ENCODE measurements around the gene PADI4. TPM values are rescaled to one million over a fixed set of nuclear protein-coding genes. Genes with fewer than 3 reads are reported as not detected.
"Not testable (repeated sequence)": the region's sequence is repeated elsewhere in the genome, so short reads cannot be mapped to it uniquely, and the experiment has no call there.

PADI4 gene
- total and polyA plus RNA-seq, 7 donors, result 0.44 to 0.60 TPM; not detected in 5

DNA sequence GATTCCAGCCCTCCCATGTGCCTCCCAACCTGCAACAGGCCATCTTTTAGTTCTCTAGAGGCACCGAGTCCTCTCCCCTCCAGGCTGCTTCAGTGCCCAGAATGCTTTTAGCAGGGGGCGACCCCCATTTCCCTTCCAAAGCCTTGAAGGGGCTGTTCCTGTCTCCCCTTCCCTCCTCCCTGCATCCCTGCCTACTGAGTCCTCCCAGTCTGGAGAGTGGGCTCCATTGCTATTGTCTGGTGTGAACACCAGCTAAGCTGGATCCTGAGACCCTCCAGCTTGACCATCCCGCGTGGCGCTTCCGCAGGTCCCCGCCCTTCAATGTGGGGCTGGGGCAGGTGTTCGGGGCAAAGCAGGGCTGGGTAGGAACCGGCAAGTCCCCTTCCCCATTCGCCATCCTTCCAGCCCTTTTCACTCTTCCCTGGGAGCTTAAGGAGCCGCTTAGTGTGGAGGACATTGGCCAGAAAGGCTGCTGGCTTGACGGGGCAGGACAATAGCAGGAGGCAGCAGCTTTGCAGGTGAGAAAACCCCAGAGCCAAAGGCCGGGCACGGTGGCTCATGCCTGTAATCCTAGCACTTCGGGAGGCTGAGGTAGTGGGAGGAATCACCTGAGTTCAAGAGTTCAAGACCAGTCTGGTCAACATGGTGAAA lies 96.2 kb downstream of the PADI4 start:
- intact Hi-C loops (cut with DNase I), result loop anchor here (10.0 kb wide), 1 partner anchor 279 kb away; no protein-coding TSS in a partner anchor
- H3K27me3 ChIP-seq, result no peaks in the 10 kb centered on the region
- no peaks in the 10 kb centered on the region for H3K4me1 ChIP-seq
- H3K4me3 ChIP-seq, result no peak overlapping the region
- TF ChIP-seq EP300 (IDR thresholded peaks at IDR 0.05), result no peak
- H3K9me3 ChIP-seq, result no peaks in the 10 kb centered on the region
- H3K27ac ChIP-seq, result no peak overlapping the region
- WGBS, 2 donors, result 53 to 72% methylated on average over 15 of the region's 15 CpGs
- no peak for DNase-seq
- H3K36me3 ChIP-seq, result peaks cover 4 to 23% (median 9%) of the 10 kb centered on the region in 4 donors

DNA sequence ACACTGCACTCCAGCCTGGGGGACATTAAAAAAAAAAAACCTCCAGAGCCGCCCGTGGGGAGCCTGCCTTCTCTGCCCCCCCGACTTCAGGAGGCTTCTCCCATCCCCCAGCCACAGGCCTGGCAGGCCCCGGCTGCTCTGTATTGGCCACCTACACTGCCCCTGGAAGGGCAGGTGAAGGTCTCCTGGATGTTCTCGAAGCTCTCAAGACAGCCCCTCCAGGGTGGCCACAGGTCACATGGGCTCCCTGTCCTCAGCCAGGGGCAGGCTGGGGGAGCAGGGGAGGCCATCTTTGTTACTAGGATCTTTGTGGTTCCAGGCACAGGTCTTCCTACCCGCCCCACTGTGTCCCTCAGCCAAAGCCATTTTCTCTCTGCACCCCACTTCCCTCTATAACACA lies 96.8 kb downstream of the PADI4 start:
- Histone ChIP-seq H3K27ac (no peak overlapping the region), H3K4me3 (no peak overlapping the region), H3K4me1 (no peaks in the 10 kb centered on the region), H3K27me3 (no peaks in the 10 kb centered on the region), H3K36me3 (peaks cover 7 to 29% (median 15%) of the 10 kb centered on the region in 4 donors), H3K9me3 (no peaks in the 10 kb centered on the region)
- no peak for DNase-seq
- TF ChIP-seq EP300 (IDR thresholded peaks at IDR 0.05) (no peak), POLR2AphosphoS5 (IDR thresholded peaks at IDR 0.05) (no peak), POLR2A (IDR thresholded peaks at IDR 0.05) (no peak)
- TF ChIP-seq, protein P1, sequence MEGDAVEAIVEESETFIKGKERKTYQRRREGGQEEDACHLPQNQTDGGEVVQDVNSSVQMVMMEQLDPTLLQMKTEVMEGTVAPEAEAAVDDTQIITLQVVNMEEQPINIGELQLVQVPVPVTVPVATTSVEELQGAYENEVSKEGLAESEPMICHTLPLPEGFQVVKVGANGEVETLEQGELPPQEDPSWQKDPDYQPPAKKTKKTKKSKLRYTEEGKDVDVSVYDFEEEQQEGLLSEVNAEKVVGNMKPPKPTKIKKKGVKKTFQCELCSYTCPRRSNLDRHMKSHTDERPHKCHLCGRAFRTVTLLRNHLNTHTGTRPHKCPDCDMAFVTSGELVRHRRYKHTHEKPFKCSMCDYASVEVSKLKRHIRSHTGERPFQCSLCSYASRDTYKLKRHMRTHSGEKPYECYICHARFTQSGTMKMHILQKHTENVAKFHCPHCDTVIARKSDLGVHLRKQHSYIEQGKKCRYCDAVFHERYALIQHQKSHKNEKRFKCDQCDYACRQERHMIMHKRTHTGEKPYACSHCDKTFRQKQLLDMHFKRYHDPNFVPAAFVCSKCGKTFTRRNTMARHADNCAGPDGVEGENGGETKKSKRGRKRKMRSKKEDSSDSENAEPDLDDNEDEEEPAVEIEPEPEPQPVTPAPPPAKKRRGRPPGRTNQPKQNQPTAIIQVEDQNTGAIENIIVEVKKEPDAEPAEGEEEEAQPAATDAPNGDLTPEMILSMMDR (IDR thresholded peaks at IDR 0.05), result no peak
- 59 to 84% methylated on average over 6 of the region's 6 CpGs for WGBS, 2 donors
- intact Hi-C loops (cut with DNase I), result loop anchor here (10.0 kb wide), 1 partner anchor 280 kb away; no protein-coding TSS in a partner anchor

DNA sequence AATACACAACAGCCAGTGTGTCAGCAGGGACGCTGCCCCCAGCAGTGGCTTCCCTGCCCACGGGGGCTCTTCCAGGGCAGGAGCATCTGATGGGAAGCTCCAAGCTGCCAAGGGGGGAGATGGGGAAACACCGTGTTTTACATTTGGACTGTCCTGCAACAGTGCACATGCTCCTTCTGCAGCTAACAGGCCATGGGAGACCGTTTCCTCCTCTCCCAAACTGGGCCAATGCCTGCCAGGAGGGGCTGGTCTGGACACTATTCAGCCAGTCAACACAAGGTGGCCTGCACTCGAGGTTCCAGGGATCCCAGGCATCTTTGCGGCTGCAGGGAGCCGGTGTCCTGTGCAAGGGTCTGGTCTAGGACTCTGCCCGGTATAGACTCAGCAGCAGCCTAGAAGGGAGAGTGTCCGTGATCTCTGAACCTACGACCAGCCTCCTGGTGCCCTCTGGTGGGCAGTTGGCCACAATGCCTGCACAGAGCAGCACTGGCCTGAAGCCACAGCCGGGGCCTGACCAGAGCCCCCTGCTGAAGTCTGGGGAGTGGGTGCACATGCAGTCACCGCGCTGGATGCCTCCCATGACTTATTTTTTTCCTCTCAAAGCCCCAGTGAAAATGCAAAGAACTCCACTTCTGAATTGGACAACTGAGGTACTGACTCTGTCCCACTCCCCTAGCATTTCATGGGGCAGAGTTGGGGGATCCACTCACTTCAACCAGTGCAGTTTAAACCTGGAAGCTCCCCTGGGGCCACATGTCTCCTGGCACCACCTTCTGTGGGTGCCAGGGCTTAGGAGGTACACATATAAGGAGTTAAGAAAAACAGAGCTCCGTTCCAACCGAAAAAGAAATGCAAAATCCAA lies 98.1 kb downstream of the PADI4 start:
- Histone ChIP-seq H3K27ac (no peak overlapping the region), H3K9me3 (no peaks in the 10 kb centered on the region), H3K36me3 (peaks cover 10 to 42% (median 24%) of the 10 kb centered on the region in 4 donors), H3K27me3 (no peaks in the 10 kb centered on the region), H3K4me3 (no peak overlapping the region), H3K4me1 (no peaks in the 10 kb centered on the region)
- DNase-seq, result no peak
- WGBS, 2 donors, result 50 to 60% methylated on average over 15 of the region's 15 CpGs
- TF ChIP-seq POLR2AphosphoS5 (IDR thresholded peaks at IDR 0.05), result no peak
- TF ChIP-seq, protein P1 (IDR thresholded peaks at IDR 0.05), result peak; percentile 8 to 76 (median 56)
- intact Hi-C loops (cut with DNase I), result loop anchor here (10.0 kb wide), 1 partner anchor 281 kb away; no protein-coding TSS in a partner anchor

DNA sequence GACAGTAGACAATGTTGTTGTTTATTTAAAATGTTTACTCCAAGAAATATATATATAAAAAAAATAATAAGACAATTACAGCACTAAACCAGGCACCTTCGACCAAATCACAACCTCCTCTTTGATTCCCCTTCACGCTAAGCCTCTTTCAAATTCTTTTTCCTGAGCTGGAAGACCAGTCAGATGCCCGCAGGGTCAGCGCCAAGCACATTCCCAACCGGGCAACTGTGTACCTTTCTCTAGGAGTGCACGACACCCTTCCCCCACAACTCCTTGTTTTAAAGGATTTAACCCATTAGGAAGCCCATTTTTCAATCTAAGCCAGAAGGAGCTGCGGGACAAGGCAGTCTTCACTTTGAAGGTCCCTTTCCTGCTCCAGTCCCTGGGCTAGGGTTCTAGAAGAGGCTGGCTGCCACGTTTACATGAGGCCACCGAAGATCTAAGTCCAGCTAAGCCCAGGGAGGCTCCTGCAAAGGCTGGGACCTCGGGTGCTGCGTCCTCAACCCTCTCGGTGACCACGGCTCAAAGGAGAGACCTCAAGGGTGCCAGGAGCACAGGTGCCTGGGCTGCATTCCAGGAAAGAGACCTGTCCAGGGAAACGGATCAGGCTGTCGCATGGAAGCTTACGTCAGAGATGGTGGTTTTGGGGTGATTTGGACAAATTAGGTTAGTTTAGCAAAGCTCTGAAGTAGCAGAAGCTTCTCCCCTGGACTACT lies 98.9 kb downstream of the PADI4 start:
- WGBS, 2 donors, result 76 to 84% methylated on average over 16 of the region's 16 CpGs
- not testable (repeated sequence) for H3K4me1 ChIP-seq, H3K27ac ChIP-seq, H3K9me3 ChIP-seq, DNase-seq, H3K4me3 ChIP-seq, H3K27me3 ChIP-seq
- H3K36me3 ChIP-seq, result peaks cover 15 to 50% (median 30%) of the 10 kb centered on the region in 4 donors
- intact Hi-C loops (cut with DNase I), result loop anchor here (10.0 kb wide), 1 partner anchor 282 kb away; no protein-coding TSS in a partner anchor

DNA sequence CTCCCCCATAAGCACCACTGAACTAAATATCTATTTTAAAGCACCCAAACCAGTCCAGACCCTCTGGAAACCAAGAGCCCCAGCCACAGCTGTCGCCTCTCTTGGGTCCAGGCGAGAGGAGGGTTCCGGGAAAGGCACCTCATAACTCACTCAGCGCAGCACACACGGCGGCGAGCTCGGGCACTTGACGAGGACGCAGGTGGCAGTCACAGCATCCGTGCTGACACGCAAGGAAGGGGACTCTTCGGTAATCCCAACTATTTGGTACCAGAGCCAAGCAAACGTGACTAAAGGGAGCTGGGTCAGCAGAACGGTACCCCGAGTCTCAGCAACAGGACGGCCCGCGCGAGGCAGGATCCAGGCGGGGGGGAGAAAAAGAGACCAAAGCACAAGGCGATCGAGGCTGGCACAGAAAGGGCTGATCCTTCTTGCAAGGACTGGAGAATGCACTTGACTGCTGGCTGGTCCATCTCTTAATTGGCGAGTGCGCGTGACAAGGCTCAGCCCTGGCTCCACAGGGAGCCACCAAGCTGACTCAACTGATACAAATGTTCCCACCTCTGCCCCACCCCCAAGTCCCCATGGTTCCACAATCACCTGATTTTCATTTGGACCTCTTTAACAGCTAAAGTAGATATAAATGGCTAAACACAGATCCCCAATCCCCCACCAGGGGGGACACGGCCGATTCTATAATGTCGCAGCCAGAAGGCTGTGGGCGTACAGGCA lies 100.0 kb downstream of the PADI4 start:
- H3K27ac ChIP-seq, DNase-seq, H3K9me3 ChIP-seq, H3K4me1 ChIP-seq, H3K27me3 ChIP-seq, H3K4me3 ChIP-seq: not testable (repeated sequence)
- intact Hi-C loops (cut with DNase I), result loop anchor here (10.0 kb wide), 1 partner anchor 283 kb away; no protein-coding TSS in a partner anchor
- WGBS, 2 donors, result 95 to 96% methylated on average over 30 of the region's 30 CpGs
- H3K36me3 ChIP-seq, result peaks cover 24 to 61% (median 40%) of the 10 kb centered on the region in 4 donors
